Tibial nerve (tissue), 4 donors: ENCODE data around the gene RAB3IL1.

Source experiments
- EP300 ChIP-seq, 2 donors: sonication (generic); formaldehyde crosslinking; IDR thresholded peaks; one replicate each; pipeline ENCODE4 v1.6.1; 2017; ENCODE audit warnings: antibody characterized with exemption in 2 of 2, mild to moderate bottlenecking in 1 of 2
- POLR2A ChIP-seq, 2 donors: fragments of 450-650 bp; IDR thresholded peaks; one replicate each; pipeline ENCODE4 v1.6.1; 2017; ENCODE audit warnings: antibody characterized with exemption in 2 of 2, mild to moderate bottlenecking in 2 of 2, moderate library complexity in 2 of 2
- TF ChIP-seq, protein P1 (sequence below), 5 experiments: fragments of 200-600 bp in 3 of 5; fragments of 450-650 bp in 2 of 5; sonication (generic) in 3 of 5; IDR thresholded peaks; one replicate each; pipeline ENCODE4 v1.5.1; 2016 to 2019; ENCODE audit warnings: antibody characterized with exemption in 5 of 5, mild to moderate bottlenecking in 3 of 5, moderate library complexity in 2 of 5

DNA sequence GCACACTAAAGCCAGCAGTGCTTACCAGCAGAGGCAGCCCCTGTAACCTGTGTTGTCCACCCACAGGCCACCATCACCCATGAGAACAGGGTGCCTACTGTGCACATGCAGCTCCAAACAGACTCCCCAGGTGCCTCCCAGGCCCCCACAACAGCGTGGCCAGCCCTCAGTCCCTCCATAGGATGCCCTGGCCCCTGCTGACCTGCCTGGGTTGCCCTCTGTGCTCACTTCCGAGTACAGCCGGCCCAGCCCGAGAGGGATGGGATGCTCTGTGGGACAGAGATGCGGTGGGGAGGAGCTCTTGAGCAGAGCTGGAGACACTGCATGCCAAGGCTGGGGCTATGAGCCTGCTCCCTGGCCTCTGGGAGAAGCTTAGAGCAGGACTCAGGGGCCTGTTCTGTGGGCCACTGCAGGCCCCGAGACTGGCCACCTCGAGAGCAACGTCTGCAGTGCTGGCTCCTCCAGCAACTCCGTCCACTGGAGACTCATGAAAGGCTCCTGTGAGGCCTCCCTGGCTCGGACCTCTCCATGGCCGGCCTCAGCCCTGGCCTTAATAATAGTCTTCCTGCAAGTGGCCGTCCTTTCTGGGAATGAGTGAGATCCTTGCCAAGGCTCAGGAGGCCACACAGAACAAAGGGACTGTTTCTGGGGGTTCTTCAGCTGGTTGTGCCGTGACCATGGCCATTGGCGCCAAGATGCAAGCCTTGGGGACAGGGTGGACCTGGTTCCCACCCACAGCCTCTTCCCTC is 62.2 kb downstream of the RAB3IL1 start:
- TF ChIP-seq POLR2A (IDR thresholded peaks at IDR 0.05) (no peak), EP300 (IDR thresholded peaks at IDR 0.05) (no peak)
- TF ChIP-seq, protein P1, sequence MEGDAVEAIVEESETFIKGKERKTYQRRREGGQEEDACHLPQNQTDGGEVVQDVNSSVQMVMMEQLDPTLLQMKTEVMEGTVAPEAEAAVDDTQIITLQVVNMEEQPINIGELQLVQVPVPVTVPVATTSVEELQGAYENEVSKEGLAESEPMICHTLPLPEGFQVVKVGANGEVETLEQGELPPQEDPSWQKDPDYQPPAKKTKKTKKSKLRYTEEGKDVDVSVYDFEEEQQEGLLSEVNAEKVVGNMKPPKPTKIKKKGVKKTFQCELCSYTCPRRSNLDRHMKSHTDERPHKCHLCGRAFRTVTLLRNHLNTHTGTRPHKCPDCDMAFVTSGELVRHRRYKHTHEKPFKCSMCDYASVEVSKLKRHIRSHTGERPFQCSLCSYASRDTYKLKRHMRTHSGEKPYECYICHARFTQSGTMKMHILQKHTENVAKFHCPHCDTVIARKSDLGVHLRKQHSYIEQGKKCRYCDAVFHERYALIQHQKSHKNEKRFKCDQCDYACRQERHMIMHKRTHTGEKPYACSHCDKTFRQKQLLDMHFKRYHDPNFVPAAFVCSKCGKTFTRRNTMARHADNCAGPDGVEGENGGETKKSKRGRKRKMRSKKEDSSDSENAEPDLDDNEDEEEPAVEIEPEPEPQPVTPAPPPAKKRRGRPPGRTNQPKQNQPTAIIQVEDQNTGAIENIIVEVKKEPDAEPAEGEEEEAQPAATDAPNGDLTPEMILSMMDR (IDR thresholded peaks at IDR 0.05) = no peak
